ENCODE measurements around the gene LSAMP. TPM values are rescaled to one million over a fixed set of nuclear protein-coding genes. Genes with fewer than 3 reads are reported as not detected.

The LSAMP gene
- total and polyA plus RNA-seq, 9 of the 15 experiments (the other 6 are each of a cell fraction or from before 2014, with no cell fraction given): 0.09 to 0.11 TPM; not detected in 7

DNA sequence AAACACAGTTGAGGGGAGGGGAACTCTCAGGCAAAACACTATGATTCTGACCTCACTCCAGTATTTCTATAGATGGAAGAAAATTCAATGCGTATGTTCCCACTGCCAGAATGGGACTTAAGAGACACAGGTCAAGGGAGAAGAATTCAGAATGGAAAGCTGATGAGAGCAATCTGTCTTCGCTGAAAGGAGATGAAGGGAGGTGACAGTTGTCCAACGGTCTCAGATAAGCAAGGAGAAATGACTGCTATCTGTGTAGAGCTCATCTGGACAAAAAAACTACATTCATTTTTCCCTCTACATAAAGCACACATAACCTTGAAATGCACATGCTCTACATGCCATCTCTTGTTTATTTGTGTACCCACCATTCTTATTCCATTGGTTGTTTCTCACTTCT lies 405.1 kb downstream of the LSAMP start:
- 0% methylated on average over 3 of the region's 3 CpGs for WGBS (ENCODE audit: insufficient coverage, low coverage, missing lambda C conversion rate)
- Histone ChIP-seq H3K4me3 (peak overlapping the region; percentile 12; the same call in 1 of the 2 replicates), H2AFZ (ENCODE audit: low read depth, low read length) (peak overlapping the region; percentile 84), H3K27me3 (ENCODE audit: control insufficient read depth in 2 of 2, insufficient read depth in 2 of 2, low read length in 2 of 2) (no peaks in the 10 kb centered on the region), H3K27ac (ENCODE audit: extremely low read depth, low read depth, low read length) (peak overlapping the region; percentile 83), H3K4me2 (ENCODE audit: insufficient read depth, low read length) (peak overlapping the region; percentile 73), H3K4me1 (replicated peaks in 1 of 2; ENCODE audit: control insufficient read depth in 2 of 2, insufficient read depth in 2 of 2, low read length in 2 of 2) (peaks cover 2 to 33% of the 10 kb centered on the region in 2 experiments; a peak in 3 of 5 replicates), H4K20me1 (replicated peaks; ENCODE audit: control insufficient read depth, insufficient read depth, low read length) (no peaks in the 10 kb centered on the region), H3K9ac (ENCODE audit: insufficient read depth in 1 of 2, low read depth in 2 of 2, low read length in 2 of 2) (peak overlapping the region; percentile 42 to 60; a peak in 2 of 4 replicates), H3K9me3 (replicated peaks; ENCODE audit: control insufficient read depth, insufficient read depth, low read depth, low read length) (peaks cover 3% of the 10 kb centered on the region; the same call in 1 of the 2 replicates), H3K79me2 (ENCODE audit: control insufficient read depth, insufficient read depth, low read length) (no peaks in the 10 kb centered on the region), H3K36me3 (ENCODE audit: control insufficient read depth, insufficient read depth, low read length) (peaks cover 2% of the 10 kb centered on the region; the same call in 1 of the 3 replicates), H3K9me1 (ENCODE audit: control insufficient read depth, insufficient read depth, low read length) (no peaks in the 10 kb centered on the region)
- ATAC-seq: peak; percentile 59
- intact Hi-C loops (cut with micrococcal nuclease) (no loop called here), in situ Hi-C loops (cut with MboI) (no loop called here)
- peak; percentile 81 for FAIRE-seq
- POLR2A ChIA-PET: interaction anchor here (0.6 to 1.2 kb wide), 3 partner anchors 9 to 85 kb away, joined by 3 to 4 read pairs (median 3); no protein-coding TSS in a partner anchor
- peak in 1 of 4 experiments; percentile 52 for DNase-seq (ENCODE audit: extremely low read depth in 1 of 4, low spot score in 3 of 4)
- BruUV-seq (replicated peaks): no TSS peak
- CTCF ChIA-PET (ENCODE audit: low intra/inter-chr PET ratio): no interaction called here
- TF ChIP-seq ETV1 (tag; conservative IDR thresholded peaks at IDR 0.05; ENCODE audit: low read depth): no peak
- TF ChIP-seq CBFA2T2 (conservative IDR thresholded peaks at IDR 0.05): peak; percentile 23; the same call in 1 of the 2 replicates
- TF ChIP-seq MECOM (CRISPR knock-in tag; IDR thresholded peaks at IDR 0.05): peak; percentile 93
- TF ChIP-seq TCF3 (CRISPR knock-in tag; IDR thresholded peaks at IDR 0.05): peak; percentile 20; the same call in 1 of the 2 replicates
- 0 out of 4 replicates have a peak, but pooled peaks of 1 of the 2 experiments have one; percentile 8 for TF ChIP-seq KDM1A (IDR thresholded peaks at IDR 0.05)
- TF ChIP-seq, protein P1, sequence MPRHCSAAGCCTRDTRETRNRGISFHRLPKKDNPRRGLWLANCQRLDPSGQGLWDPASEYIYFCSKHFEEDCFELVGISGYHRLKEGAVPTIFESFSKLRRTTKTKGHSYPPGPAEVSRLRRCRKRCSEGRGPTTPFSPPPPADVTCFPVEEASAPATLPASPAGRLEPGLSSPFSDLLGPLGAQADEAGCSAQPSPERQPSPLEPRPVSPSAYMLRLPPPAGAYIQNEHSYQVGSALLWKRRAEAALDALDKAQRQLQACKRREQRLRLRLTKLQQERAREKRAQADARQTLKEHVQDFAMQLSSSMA (CRISPR knock-in tag; IDR thresholded peaks at IDR 0.05): no peak
- TF ChIP-seq CBFA2T3 (IDR thresholded peaks at IDR 0.05): peak; percentile 40; the same call in 1 of the 2 replicates
- 0 out of 2 replicates have a peak, but pooled peaks have one; percentile 5 for TF ChIP-seq RFX1 (IDR thresholded peaks at IDR 0.05)
- no peak for TF ChIP-seq SMARCC2 (IDR thresholded peaks at IDR 0.05; ENCODE audit: low read depth)
- TF ChIP-seq, protein P2, sequence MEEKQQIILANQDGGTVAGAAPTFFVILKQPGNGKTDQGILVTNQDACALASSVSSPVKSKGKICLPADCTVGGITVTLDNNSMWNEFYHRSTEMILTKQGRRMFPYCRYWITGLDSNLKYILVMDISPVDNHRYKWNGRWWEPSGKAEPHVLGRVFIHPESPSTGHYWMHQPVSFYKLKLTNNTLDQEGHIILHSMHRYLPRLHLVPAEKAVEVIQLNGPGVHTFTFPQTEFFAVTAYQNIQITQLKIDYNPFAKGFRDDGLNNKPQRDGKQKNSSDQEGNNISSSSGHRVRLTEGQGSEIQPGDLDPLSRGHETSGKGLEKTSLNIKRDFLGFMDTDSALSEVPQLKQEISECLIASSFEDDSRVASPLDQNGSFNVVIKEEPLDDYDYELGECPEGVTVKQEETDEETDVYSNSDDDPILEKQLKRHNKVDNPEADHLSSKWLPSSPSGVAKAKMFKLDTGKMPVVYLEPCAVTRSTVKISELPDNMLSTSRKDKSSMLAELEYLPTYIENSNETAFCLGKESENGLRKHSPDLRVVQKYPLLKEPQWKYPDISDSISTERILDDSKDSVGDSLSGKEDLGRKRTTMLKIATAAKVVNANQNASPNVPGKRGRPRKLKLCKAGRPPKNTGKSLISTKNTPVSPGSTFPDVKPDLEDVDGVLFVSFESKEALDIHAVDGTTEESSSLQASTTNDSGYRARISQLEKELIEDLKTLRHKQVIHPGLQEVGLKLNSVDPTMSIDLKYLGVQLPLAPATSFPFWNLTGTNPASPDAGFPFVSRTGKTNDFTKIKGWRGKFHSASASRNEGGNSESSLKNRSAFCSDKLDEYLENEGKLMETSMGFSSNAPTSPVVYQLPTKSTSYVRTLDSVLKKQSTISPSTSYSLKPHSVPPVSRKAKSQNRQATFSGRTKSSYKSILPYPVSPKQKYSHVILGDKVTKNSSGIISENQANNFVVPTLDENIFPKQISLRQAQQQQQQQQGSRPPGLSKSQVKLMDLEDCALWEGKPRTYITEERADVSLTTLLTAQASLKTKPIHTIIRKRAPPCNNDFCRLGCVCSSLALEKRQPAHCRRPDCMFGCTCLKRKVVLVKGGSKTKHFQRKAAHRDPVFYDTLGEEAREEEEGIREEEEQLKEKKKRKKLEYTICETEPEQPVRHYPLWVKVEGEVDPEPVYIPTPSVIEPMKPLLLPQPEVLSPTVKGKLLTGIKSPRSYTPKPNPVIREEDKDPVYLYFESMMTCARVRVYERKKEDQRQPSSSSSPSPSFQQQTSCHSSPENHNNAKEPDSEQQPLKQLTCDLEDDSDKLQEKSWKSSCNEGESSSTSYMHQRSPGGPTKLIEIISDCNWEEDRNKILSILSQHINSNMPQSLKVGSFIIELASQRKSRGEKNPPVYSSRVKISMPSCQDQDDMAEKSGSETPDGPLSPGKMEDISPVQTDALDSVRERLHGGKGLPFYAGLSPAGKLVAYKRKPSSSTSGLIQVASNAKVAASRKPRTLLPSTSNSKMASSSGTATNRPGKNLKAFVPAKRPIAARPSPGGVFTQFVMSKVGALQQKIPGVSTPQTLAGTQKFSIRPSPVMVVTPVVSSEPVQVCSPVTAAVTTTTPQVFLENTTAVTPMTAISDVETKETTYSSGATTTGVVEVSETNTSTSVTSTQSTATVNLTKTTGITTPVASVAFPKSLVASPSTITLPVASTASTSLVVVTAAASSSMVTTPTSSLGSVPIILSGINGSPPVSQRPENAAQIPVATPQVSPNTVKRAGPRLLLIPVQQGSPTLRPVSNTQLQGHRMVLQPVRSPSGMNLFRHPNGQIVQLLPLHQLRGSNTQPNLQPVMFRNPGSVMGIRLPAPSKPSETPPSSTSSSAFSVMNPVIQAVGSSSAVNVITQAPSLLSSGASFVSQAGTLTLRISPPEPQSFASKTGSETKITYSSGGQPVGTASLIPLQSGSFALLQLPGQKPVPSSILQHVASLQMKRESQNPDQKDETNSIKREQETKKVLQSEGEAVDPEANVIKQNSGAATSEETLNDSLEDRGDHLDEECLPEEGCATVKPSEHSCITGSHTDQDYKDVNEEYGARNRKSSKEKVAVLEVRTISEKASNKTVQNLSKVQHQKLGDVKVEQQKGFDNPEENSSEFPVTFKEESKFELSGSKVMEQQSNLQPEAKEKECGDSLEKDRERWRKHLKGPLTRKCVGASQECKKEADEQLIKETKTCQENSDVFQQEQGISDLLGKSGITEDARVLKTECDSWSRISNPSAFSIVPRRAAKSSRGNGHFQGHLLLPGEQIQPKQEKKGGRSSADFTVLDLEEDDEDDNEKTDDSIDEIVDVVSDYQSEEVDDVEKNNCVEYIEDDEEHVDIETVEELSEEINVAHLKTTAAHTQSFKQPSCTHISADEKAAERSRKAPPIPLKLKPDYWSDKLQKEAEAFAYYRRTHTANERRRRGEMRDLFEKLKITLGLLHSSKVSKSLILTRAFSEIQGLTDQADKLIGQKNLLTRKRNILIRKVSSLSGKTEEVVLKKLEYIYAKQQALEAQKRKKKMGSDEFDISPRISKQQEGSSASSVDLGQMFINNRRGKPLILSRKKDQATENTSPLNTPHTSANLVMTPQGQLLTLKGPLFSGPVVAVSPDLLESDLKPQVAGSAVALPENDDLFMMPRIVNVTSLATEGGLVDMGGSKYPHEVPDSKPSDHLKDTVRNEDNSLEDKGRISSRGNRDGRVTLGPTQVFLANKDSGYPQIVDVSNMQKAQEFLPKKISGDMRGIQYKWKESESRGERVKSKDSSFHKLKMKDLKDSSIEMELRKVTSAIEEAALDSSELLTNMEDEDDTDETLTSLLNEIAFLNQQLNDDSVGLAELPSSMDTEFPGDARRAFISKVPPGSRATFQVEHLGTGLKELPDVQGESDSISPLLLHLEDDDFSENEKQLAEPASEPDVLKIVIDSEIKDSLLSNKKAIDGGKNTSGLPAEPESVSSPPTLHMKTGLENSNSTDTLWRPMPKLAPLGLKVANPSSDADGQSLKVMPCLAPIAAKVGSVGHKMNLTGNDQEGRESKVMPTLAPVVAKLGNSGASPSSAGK (IDR thresholded peaks at IDR 0.05): peak; percentile 35
- TF ChIP-seq EP300 (IDR thresholded peaks at IDR 0.05; ENCODE audit: low read length): peak; percentile 80
